ENCODE data around the gene ZBTB38. TPM values are rescaled to one million over a fixed set of nuclear protein-coding genes. Genes with fewer than 3 reads are reported as not detected.

ZBTB38 gene
- polyA plus RNA-seq, 1 donor from 2014 or later = 18.7 TPM

DNA sequence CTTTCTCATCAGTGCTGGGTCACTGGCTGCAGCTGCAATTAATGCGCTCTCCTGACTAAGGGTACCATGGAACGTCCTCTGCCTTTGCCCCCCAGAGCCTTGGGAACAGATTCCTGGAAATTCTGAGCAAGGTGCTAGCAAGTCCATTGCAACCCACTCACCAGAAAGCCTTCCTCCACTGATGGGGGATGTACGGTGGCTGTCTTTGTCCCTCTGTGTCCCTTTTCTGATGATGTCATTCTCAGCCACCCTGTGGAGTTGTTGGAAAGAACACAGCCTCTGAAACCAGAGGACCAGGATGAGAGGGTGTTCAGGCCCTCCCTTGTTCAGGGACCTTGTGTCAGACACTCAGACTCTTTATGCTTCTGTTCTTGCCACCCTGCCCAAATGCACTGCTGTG lies 38.1 kb upstream of the ZBTB38 start:
- Histone ChIP-seq H2AFZ (ENCODE audit: low read depth, low read length) (no peak overlapping the region), H3K27ac (ENCODE audit: low read length) (no peak overlapping the region), H3K36me3 (ENCODE audit: insufficient read depth, low read length) (no peaks in the 10 kb centered on the region), H4K20me1 (ENCODE audit: insufficient read depth) (no peaks in the 10 kb centered on the region), H3K9me3 (ENCODE audit: low read length) (no peaks in the 10 kb centered on the region), H3K4me2 (ENCODE audit: low read length) (no peak overlapping the region), H3K9me2 (ENCODE audit: insufficient read depth, low read length) (no peaks in the 10 kb centered on the region), H3F3A (ENCODE audit: insufficient read depth, low read length, poor library complexity, severe bottlenecking) (no peaks in the 10 kb centered on the region), H3K79me2 (replicated peaks; ENCODE audit: insufficient read depth, low read length) (no peaks in the 10 kb centered on the region), H3K4me3 (ENCODE audit: low read length) (no peak overlapping the region), H3K9ac (ENCODE audit: low read length) (no peak overlapping the region), H3K27me3 (ENCODE audit: insufficient read depth, low read depth, low read length) (no peaks in the 10 kb centered on the region)
- no peak for TF ChIP-seq SMC3 (conservative IDR thresholded peaks at IDR 0.05; ENCODE audit: poor library complexity)
- TF ChIP-seq, protein P1, sequence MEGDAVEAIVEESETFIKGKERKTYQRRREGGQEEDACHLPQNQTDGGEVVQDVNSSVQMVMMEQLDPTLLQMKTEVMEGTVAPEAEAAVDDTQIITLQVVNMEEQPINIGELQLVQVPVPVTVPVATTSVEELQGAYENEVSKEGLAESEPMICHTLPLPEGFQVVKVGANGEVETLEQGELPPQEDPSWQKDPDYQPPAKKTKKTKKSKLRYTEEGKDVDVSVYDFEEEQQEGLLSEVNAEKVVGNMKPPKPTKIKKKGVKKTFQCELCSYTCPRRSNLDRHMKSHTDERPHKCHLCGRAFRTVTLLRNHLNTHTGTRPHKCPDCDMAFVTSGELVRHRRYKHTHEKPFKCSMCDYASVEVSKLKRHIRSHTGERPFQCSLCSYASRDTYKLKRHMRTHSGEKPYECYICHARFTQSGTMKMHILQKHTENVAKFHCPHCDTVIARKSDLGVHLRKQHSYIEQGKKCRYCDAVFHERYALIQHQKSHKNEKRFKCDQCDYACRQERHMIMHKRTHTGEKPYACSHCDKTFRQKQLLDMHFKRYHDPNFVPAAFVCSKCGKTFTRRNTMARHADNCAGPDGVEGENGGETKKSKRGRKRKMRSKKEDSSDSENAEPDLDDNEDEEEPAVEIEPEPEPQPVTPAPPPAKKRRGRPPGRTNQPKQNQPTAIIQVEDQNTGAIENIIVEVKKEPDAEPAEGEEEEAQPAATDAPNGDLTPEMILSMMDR (IDR thresholded peaks at IDR 0.05; ENCODE audit: poor library complexity, severe bottlenecking) = no peak
- TF ChIP-seq TAF1 (IDR thresholded peaks at IDR 0.05; ENCODE audit: low read depth) = no peak
- no peak for TF ChIP-seq MXI1 (conservative IDR thresholded peaks at IDR 0.05; ENCODE audit: poor library complexity, severe bottlenecking)
- no peak for TF ChIP-seq POLR2AphosphoS5 (IDR thresholded peaks at IDR 0.05)
- no peak for TF ChIP-seq EZH2 (IDR thresholded peaks at IDR 0.05; ENCODE audit: borderline replicate concordance, insufficient read depth, low read length, poor library complexity, severe bottlenecking)
- no peak for TF ChIP-seq EP300 (conservative IDR thresholded peaks at IDR 0.05; ENCODE audit: poor library complexity, severe bottlenecking)
- TF ChIP-seq, protein P2, sequence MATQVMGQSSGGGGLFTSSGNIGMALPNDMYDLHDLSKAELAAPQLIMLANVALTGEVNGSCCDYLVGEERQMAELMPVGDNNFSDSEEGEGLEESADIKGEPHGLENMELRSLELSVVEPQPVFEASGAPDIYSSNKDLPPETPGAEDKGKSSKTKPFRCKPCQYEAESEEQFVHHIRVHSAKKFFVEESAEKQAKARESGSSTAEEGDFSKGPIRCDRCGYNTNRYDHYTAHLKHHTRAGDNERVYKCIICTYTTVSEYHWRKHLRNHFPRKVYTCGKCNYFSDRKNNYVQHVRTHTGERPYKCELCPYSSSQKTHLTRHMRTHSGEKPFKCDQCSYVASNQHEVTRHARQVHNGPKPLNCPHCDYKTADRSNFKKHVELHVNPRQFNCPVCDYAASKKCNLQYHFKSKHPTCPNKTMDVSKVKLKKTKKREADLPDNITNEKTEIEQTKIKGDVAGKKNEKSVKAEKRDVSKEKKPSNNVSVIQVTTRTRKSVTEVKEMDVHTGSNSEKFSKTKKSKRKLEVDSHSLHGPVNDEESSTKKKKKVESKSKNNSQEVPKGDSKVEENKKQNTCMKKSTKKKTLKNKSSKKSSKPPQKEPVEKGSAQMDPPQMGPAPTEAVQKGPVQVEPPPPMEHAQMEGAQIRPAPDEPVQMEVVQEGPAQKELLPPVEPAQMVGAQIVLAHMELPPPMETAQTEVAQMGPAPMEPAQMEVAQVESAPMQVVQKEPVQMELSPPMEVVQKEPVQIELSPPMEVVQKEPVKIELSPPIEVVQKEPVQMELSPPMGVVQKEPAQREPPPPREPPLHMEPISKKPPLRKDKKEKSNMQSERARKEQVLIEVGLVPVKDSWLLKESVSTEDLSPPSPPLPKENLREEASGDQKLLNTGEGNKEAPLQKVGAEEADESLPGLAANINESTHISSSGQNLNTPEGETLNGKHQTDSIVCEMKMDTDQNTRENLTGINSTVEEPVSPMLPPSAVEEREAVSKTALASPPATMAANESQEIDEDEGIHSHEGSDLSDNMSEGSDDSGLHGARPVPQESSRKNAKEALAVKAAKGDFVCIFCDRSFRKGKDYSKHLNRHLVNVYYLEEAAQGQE (IDR thresholded peaks at IDR 0.05; ENCODE audit: borderline replicate concordance) = no peak
- TF ChIP-seq RAD21 (conservative IDR thresholded peaks at IDR 0.05) = no peak

DNA sequence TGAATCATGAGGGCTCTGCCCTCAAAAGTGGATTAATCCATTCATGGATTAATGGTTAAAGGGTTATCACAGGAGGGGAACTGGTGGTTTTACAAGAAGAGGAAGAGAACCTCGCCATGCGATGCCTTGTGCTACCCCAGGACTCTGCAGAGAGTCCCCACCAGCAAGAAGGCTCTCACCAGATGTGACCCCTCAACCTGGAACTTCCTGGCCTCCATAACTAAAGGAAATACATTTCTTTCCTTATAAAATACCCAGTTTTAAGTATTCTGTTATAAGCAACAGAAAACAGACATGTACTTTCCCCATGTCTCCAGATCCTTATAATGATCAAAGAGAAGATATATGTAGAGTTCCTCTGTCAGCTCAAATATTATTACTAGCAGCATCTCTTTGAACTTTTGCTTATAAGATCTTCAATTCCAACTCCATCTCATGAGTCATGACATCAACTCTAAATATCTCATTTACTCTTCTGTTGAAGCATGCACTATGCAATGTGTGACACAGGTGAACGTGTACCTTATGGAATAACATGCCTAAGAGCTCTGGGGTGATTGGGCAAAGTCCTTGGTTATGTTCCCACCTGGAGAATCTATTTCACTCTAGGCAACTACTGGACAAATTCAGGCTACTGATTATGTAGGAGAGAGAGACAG lies 37.5 kb upstream of the ZBTB38 start:
- H3F3A ChIP-seq (ENCODE audit: insufficient read depth, low read length, poor library complexity, severe bottlenecking) = no peaks in the 10 kb centered on the region
- H3K4me3 ChIP-seq (ENCODE audit: low read length) = no peak overlapping the region
- H3K27ac ChIP-seq (ENCODE audit: low read length) = no peak overlapping the region
- H3K9ac ChIP-seq (ENCODE audit: low read length) = no peak overlapping the region
- H3K27me3 ChIP-seq (ENCODE audit: insufficient read depth, low read depth, low read length) = no peaks in the 10 kb centered on the region
- H3K36me3 ChIP-seq (ENCODE audit: insufficient read depth, low read length) = no peaks in the 10 kb centered on the region
- TF ChIP-seq EP300 (conservative IDR thresholded peaks at IDR 0.05; ENCODE audit: poor library complexity, severe bottlenecking) (no peak), MXI1 (conservative IDR thresholded peaks at IDR 0.05; ENCODE audit: poor library complexity, severe bottlenecking) (no peak), SMC3 (conservative IDR thresholded peaks at IDR 0.05; ENCODE audit: poor library complexity) (no peak), RAD21 (conservative IDR thresholded peaks at IDR 0.05) (no peak), TAF1 (IDR thresholded peaks at IDR 0.05; ENCODE audit: low read depth) (no peak), POLR2AphosphoS5 (IDR thresholded peaks at IDR 0.05) (no peak), EZH2 (IDR thresholded peaks at IDR 0.05; ENCODE audit: borderline replicate concordance, insufficient read depth, low read length, poor library complexity, severe bottlenecking) (no peak)
- TF ChIP-seq, protein P2 (IDR thresholded peaks at IDR 0.05; ENCODE audit: borderline replicate concordance) = no peak
- H3K79me2 ChIP-seq (replicated peaks; ENCODE audit: insufficient read depth, low read length) = no peaks in the 10 kb centered on the region
- H3K4me2 ChIP-seq (ENCODE audit: low read length) = no peak overlapping the region
- H2AFZ ChIP-seq (ENCODE audit: low read depth, low read length) = no peak overlapping the region
- no peaks in the 10 kb centered on the region for H4K20me1 ChIP-seq (ENCODE audit: insufficient read depth)
- H3K9me3 ChIP-seq (ENCODE audit: low read length) = no peaks in the 10 kb centered on the region
- no peaks in the 10 kb centered on the region for H3K9me2 ChIP-seq (ENCODE audit: insufficient read depth, low read length)

All from neural cell (in vitro differentiated cells).